Skin epidermis (tissue), 12 donors: Measurements from ENCODE around the gene PKP4.

Source experiments
- H3K27ac ChIP-seq, 21 experiments: fragments of 200-600 bp; sonication (generic) in 11 of 21; one replicate each; pipeline ENCODE4 v1.5.0; 2020; ENCODE audit warnings: mild to moderate bottlenecking in 3 of 21, inconsistent platforms in 2 of 21, moderate library complexity in 2 of 21
- H3K4me3 ChIP-seq, 7 experiments: fragments of 200-600 bp; sonication (generic) in 2 of 7; one replicate each; pipeline ENCODE4 v1.5.0; 2020; ENCODE audit warnings: inconsistent platforms in 2 of 7, mild to moderate bottlenecking in 2 of 7, moderate library complexity in 1 of 7

The PKP4 gene

DNA sequence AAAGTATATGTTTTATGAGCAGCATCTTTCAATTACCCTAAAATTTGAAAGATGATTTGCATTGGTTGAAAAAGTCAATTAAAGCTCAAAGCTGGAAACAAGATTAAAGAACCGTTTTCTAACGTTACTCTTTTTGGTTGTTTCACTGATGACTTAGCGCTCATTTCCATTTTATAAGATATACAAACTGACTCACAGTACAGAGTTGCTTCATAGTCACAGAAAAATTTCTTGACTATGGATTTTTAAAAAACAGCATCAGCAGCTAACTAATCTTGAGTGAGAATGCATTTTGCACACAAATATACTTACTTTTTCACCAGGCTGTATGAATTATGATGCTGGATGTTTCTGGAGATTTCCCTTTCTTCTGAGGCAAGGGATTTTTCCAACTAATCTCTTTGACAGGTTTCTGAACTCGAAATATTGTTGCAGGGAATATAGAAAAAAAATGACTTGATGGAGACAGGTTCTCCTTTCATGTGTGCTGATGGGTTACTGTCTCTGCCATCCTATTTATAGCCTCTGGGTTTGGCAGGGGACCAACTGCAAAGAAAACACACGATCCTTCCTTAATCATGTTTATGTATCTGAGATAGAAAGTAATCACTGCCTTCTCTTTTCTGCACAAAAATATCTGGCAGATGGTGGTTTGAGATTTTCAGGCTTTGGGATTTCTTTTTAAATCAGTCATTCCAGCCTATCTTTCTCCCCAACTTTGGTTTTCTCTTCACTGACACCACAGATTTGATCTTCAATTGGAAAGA, 209.0 kb downstream of the PKP4 start:
- H3K4me3 ChIP-seq: no peak overlapping the region
- peak overlapping the region in 1 of 21 experiments; percentile 32 for H3K27ac ChIP-seq

GRCh38 chr2:158666969-158667368, 210.2 kb downstream of the PKP4 start:
- Histone ChIP-seq H3K27ac (peak overlapping the region in 4 of 21 experiments; percentile 2 to 68 (median 54)), H3K4me3 (no peak overlapping the region)

DNA sequence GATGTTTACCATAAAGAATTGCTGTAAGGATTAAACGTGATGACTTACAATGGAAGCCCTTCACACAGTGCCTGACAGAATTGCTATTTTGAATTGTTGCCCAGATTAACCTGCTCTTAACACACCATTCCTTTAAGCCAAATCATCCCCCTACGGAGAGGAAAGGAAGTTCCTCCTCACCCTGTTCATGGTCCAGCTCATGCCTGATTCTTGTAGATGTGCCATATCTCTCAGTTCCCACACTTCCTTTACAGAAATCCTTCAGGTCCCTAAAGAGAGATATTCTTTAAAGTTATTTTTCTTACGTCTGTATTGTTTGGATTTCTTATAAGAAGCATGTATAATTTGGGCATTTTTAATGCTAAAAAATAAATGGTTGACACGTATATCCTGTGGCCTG, 210.8 kb downstream of the PKP4 start:
- no peak overlapping the region for H3K4me3 ChIP-seq
- peak overlapping the region in 2 of 21 experiments; percentile 32 to 52 for H3K27ac ChIP-seq

GRCh38 chr2:158668001-158668765, 211.4 kb downstream of the PKP4 start:
- peak overlapping the region in 9 of 21 experiments; percentile 7 to 58 (median 39) for H3K27ac ChIP-seq

GRCh38 chr2:158670292-158670691, 213.5 kb downstream of the PKP4 start:
- no peak overlapping the region for H3K4me3 ChIP-seq
- no peak overlapping the region for H3K27ac ChIP-seq

More at GRCh38 chr2:158668001-158668765, 211.4 kb downstream of the PKP4 start:
- H3K4me3 ChIP-seq: no peak overlapping the region

DNA sequence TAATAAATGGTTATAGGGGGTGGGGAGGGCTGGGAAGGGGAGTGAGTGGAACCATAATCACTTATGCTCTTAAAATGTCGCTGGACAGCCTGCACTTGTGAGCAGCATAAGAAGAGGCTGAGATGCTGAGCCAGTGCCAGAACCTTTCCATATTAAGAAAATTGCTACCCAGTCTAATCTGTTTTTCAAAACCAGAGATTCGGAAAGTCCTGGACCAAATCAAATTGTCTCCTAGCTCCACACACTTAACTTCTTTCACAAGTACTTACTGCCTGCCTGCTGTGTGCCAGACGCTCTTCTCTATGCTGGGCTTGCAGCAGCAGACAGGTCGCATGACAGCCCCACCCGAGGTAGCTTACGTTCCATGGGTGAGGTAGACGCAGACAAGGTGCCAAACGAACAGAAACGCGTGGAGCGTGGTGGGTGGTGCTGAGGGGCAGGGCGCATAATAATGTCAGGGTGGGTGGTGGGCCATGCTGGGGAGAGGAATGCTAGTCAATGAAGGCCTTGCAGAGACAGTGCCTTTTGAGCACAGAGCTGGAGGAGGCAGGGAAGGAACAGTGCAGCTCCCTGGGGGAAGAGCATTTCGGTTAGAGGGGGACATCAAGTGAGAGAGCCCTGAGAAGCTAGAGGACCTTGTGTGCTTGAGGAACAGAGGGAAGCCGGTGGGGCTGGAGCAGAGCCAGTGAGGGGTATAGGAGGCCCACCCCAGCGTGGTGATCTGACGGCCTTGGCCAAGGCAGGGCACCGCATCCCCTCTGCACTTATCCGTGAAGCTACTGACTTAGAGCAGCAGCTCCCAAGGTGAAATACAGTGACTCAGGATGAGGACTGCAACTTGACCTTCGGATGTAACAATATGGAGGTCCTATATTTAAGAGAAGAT, 214.9 kb downstream of the PKP4 start:
- no peak overlapping the region for H3K4me3 ChIP-seq
- H3K27ac ChIP-seq: no peak overlapping the region

- no peak overlapping the region for H3K27ac ChIP-seq
- no peak overlapping the region for H3K4me3 ChIP-seq
Measured at GRCh38 chr2:158676295-158676694, 219.5 kb downstream of the PKP4 start.

- H3K4me3 ChIP-seq: no peak overlapping the region
- no peak overlapping the region for H3K27ac ChIP-seq
Measured at GRCh38 chr2:158676696-158677095, 219.9 kb downstream of the PKP4 start.

- Histone ChIP-seq H3K27ac (no peak overlapping the region), H3K4me3 (no peak overlapping the region)
Measured at GRCh38 chr2:158677542-158677941, 220.8 kb downstream of the PKP4 start.

DNA sequence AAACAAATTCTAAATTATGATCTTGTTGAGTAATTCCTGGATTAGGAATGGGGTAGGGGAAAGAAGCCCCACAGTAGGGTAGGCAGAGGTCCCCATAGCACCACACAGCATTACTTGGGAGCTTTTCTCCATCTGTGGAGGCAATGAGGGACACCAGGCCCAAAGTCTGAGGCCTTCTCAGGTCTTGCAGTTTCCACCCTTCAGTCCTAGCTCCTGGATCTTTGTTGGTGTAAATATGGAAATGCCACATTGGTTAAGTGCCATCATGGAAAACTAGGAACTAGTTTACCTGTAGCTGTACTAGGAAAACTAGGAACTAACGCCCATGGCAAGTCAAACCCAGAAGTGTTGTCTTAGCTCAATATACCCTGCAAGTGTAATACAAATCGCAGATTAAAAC, 225.1 kb downstream of the PKP4 start:
- Histone ChIP-seq H3K4me3 (no peak overlapping the region), H3K27ac (no peak overlapping the region)

GRCh38 chr2:158685646-158686045, 228.9 kb downstream of the PKP4 start:
- Histone ChIP-seq H3K27ac (peak overlapping the region in 1 of 21 experiments; percentile 3), H3K4me3 (no peak overlapping the region)

DNA sequence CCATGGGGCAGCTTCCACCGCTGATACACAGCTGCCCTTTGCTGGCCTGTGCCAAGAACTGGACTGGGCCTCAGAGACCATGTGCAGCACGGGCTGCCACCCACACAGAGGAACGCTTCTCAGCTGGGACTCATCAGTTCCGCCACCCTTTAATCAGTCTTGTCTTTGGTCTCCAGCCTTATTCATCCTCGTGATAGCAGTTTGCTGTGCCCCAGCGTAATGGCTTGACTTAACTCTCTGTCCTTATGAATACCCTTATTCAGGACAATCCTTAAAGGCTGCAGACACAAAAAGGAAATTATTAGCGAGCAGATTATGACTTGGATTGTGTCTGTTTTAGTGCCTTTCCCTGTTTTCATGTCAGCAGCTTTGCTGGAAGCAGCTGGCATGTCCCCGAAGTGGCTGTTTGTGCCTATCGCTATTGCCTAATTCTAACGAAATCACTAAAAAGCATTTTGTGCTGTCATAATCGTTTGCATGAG, 229.5 kb downstream of the PKP4 start:
- Histone ChIP-seq H3K27ac (no peak overlapping the region), H3K4me3 (no peak overlapping the region)

GRCh38 chr2:158687315-158687714, 230.6 kb downstream of the PKP4 start:
- H3K27ac ChIP-seq: no peak overlapping the region
- no peak overlapping the region for H3K4me3 ChIP-seq

GRCh38 chr2:158688721-158689120, 232.0 kb downstream of the PKP4 start:
- Histone ChIP-seq H3K4me3 (no peak overlapping the region), H3K27ac (no peak overlapping the region)

GRCh38 chr2:158689391-158689790, 232.6 kb downstream of the PKP4 start:
- Histone ChIP-seq H3K27ac (no peak overlapping the region), H3K4me3 (no peak overlapping the region)

DNA sequence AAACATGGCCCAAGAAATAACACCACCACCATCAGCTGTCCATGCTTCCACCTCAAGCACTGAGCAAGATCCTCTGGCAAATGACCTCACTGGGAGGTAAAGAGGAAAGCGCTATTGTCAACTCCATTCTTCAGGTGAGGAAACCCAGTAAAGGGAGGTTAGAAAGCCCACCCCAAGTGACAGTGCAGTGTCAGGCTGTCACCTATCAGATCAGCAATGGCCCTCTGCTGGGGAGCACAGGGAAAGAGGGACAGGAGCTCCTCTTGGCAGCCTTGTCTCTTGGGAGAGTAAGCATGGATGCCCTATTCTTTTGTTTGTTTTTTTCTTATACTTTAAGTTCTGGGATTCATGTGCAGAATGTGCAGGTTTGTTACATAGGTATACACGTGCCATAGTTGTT, 234.1 kb downstream of the PKP4 start:
- no peak overlapping the region for H3K27ac ChIP-seq
- no peak overlapping the region for H3K4me3 ChIP-seq

- Histone ChIP-seq H3K4me3 (no peak overlapping the region), H3K27ac (no peak overlapping the region)
Measured at GRCh38 chr2:158691619-158692018, 234.9 kb downstream of the PKP4 start.

- Histone ChIP-seq H3K27ac (no peak overlapping the region), H3K4me3 (no peak overlapping the region)
Measured at GRCh38 chr2:158692372-158693103, 235.8 kb downstream of the PKP4 start.

DNA sequence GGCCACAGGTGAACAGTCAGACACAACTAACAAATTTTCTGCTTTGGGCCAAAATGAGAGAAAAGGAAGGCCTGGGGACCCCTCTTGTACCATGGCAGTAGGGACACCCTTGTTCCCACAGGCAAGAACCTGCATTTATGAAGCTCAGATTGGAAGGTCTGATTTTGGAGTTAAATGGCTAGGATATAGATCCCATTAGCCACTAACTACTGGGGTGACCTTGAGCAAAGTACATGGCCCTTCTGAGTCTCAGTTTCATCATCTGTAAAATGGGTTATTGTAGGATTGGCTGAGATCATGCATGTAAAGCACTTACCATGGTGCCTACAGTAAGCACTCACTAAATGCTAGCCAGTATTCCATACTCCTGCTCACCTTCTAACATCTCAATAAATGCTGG, 236.7 kb downstream of the PKP4 start:
- no peak overlapping the region for H3K4me3 ChIP-seq
- H3K27ac ChIP-seq: no peak overlapping the region
